RWPE2 (cell line): ENCODE results near the gene METTL25.

Source experiments
- ATAC-seq: fragments of 200-7000 bp; cut with Tn5 transposase; 3 replicates; pipeline ENCODE4 v1.9.1; 2021; ENCODE audit warnings: low read depth
- DNase-seq: peaks from one replicate; pipeline ENCODE4 v3.0.0-alpha.2; 2020; ENCODE audit warnings: low spot score
- H3K27ac ChIP-seq: fragments of 450-650 bp; 2 replicates; pipeline ENCODE4 v1.5.1; 2017; ENCODE audit warnings: mild to moderate bottlenecking; ENCODE audit not compliant: poor library complexity, severe bottlenecking
- H3K27me3 ChIP-seq: fragments of 250-450 bp; sonication (Bioruptor Pico); 2 replicates; pipeline ENCODE4 v1.5.1; 2021; ENCODE audit warnings: mild to moderate bottlenecking, moderate library complexity; ENCODE audit not compliant: insufficient read depth, poor library complexity, severe bottlenecking
- H3K36me3 ChIP-seq: fragments of 250-450 bp; sonication (Bioruptor Pico); 2 replicates; pipeline ENCODE4 v1.5.1; 2020; ENCODE audit warnings: low read depth, mild to moderate bottlenecking, moderate library complexity
- H3K4me1 ChIP-seq: fragments of 250-450 bp; sonication (Bioruptor Pico); 2 replicates; pipeline ENCODE4 v1.5.1; 2021; ENCODE audit warnings: mild to moderate bottlenecking, moderate library complexity; ENCODE audit not compliant: insufficient read depth, poor library complexity, severe bottlenecking
- H3K4me3 ChIP-seq: fragments of 250-450 bp; sonication (Bioruptor Pico); 2 replicates; pipeline ENCODE4 v1.5.1; 2021; ENCODE audit warnings: mild to moderate bottlenecking, moderate library complexity; ENCODE audit not compliant: severe bottlenecking
- H3K9me3 ChIP-seq: fragments of 250-450 bp; sonication (Bioruptor Pico); 2 replicates; pipeline ENCODE4 v1.5.1; 2021; ENCODE audit warnings: mild to moderate bottlenecking, moderate library complexity; ENCODE audit not compliant: severe bottlenecking
- CTCF ChIP-seq: fragments of 450-650 bp; IDR thresholded peaks from one replicate; pipeline ENCODE4 v1.5.1; 2017; ENCODE audit warnings: mild to moderate bottlenecking, moderate library complexity; ENCODE audit not compliant: poor library complexity, severe bottlenecking

Gene METTL25

DNA sequence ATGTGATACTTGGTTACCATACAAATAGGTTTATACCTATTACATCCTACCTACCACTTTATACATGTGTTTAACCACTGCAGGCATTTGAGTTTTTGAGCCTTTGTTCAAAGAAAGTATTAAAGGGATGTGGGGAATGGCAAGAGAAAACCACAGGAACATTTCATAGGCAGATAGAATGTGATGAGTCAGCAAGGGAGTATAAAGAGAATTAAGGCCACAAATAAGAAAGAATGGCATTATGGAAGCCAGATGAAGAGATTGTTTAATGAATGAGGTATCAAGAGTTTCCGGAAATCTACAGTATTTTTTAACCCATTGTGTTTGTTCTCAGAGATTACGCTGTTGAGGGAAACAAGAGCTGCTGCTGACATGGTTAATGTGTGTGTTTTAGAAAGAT lies 66.9 kb downstream of the METTL25 start:
- DNase-seq = no peak

GRCh38 chr12:82426081-82426480 lies 67.8 kb downstream of the METTL25 start:
- Histone ChIP-seq H3K27me3 (no peaks in the 10 kb centered on the region), H3K4me1 (no peaks in the 10 kb centered on the region), H3K36me3 (no peaks in the 10 kb centered on the region), H3K27ac (no peak overlapping the region), H3K4me3 (no peak overlapping the region), H3K9me3 (no peaks in the 10 kb centered on the region)
- ATAC-seq (no peak), DNase-seq (no peak)
- no peak for TF ChIP-seq CTCF

More for the DNA sequence above, 66.9 kb downstream of the METTL25 start:
- H3K36me3 ChIP-seq = no peaks in the 10 kb centered on the region
- ATAC-seq = no peak
- no peaks in the 10 kb centered on the region for H3K9me3 ChIP-seq
- H3K4me1 ChIP-seq = no peaks in the 10 kb centered on the region
- TF ChIP-seq CTCF = no peak
- H3K4me3 ChIP-seq = no peak overlapping the region
- H3K27ac ChIP-seq = no peak overlapping the region
- no peaks in the 10 kb centered on the region for H3K27me3 ChIP-seq

- Histone ChIP-seq H3K4me1 (no peaks in the 10 kb centered on the region), H3K27me3 (no peaks in the 10 kb centered on the region), H3K9me3 (no peaks in the 10 kb centered on the region), H3K27ac (no peak overlapping the region), H3K4me3 (no peak overlapping the region), H3K36me3 (no peaks in the 10 kb centered on the region)
- DNase-seq (no peak), ATAC-seq (no peak)
- TF ChIP-seq CTCF = no peak
Measured at GRCh38 chr12:82426586-82426985, 68.3 kb downstream of the METTL25 start.

DNA sequence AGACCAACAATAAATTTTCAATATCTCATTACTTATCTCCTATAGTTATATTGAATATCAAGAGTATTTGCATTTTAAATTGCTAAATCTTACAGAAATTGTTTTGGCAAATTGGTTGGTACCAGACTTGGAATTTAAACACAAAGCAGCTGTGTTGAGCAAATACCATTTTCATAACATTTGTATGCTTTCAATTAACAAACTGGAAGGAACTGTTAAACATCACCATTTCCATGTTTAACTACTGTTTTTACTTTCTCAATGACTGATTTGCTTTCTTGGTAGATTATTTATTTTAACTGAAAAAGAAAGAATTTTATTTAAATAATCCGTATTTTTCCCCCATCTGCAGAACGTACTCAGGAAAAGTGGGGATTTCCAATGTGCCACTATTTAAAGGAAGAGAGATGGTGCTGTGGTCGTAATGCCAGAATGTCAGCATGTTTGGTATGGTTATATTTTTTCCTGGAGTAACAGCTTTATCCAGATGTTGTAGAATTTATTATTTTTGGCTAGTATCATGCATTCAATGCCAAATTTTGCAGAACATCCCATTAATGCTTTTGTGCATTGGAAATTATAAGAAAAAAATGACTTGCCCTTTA lies 72.3 kb downstream of the METTL25 start:
- H3K36me3 ChIP-seq = no peaks in the 10 kb centered on the region
- no peaks in the 10 kb centered on the region for H3K4me1 ChIP-seq
- no peak overlapping the region for H3K27ac ChIP-seq
- no peaks in the 10 kb centered on the region for H3K27me3 ChIP-seq
- no peaks in the 10 kb centered on the region for H3K9me3 ChIP-seq
- no peak overlapping the region for H3K4me3 ChIP-seq
- DNase-seq (no peak), ATAC-seq (no peak)
- TF ChIP-seq CTCF = no peak

- Histone ChIP-seq H3K36me3 (no peaks in the 10 kb centered on the region), H3K9me3 (no peaks in the 10 kb centered on the region), H3K27me3 (no peaks in the 10 kb centered on the region), H3K27ac (no peak overlapping the region), H3K4me1 (peaks cover 3% of the 10 kb centered on the region), H3K4me3 (no peak overlapping the region)
- DNase-seq (no peak), ATAC-seq (no peak)
- no peak for TF ChIP-seq CTCF
Measured at GRCh38 chr12:82434392-82434911, 76.1 kb downstream of the METTL25 start.
